Heart left ventricle (tissue), 16 donors: Measurements from ENCODE around the gene ZBTB33. TPM values are rescaled to one million over a fixed set of nuclear protein-coding genes. Genes with fewer than 3 reads are reported as not detected.

Experiments
- ATAC-seq, 4 donors: fragments of 200-7000 bp; cut with Tn5 transposase; one replicate each; pipeline ENCODE4 v1.9.1; 2020 to 2022; ENCODE audit warnings: moderate library complexity in 4 of 4, mild to moderate bottlenecking in 3 of 4, moderate number of reproducible peaks in 1 of 4
- DNase-seq, 5 donors: peaks; one replicate each; pipeline ENCODE4 v3.0.0-alpha.2; 2020
- H3K27ac ChIP-seq, 12 donors: fragments of 200-600 bp; sonication (generic) in 4 of 12; one replicate each; pipeline versions ENCODE4 v1.5.0 to v1.8.0; 2016 to 2022; ENCODE audit warnings: mild to moderate bottlenecking in 2 of 12
- H3K27me3 ChIP-seq, 9 donors: fragments of 200-600 bp; sonication (generic) in 2 of 9; one replicate each; pipeline versions ENCODE4 v1.5.1 to v1.8.0; 2016 to 2022; ENCODE audit warnings: mild to moderate bottlenecking in 3 of 9
- H3K36me3 ChIP-seq, 9 donors: fragments of 200-600 bp; sonication (generic) in 2 of 9; one replicate each; pipeline versions ENCODE4 v1.5.0 to v1.8.0; 2018 to 2022; ENCODE audit warnings: mild to moderate bottlenecking in 2 of 9
- H3K4me1 ChIP-seq, 12 donors: fragments of 200-600 bp; sonication (generic) in 4 of 12; one replicate each; pipeline versions ENCODE4 v1.5.0 to v1.8.0; 2016 to 2022; ENCODE audit warnings: mild to moderate bottlenecking in 3 of 12
- H3K4me3 ChIP-seq, 12 donors: fragments of 200-600 bp; sonication (generic) in 4 of 12; one replicate each; pipeline versions ENCODE4 v1.5.0 to v1.8.0; 2017 to 2022; ENCODE audit warnings: mild to moderate bottlenecking in 9 of 12, moderate library complexity in 4 of 12
- H3K9me3 ChIP-seq, 12 donors: fragments of 200-600 bp; sonication (generic) in 4 of 12; one replicate each; pipeline versions ENCODE4 v1.5.0 to v1.8.0; 2016 to 2022; ENCODE audit warnings: mild to moderate bottlenecking in 1 of 12
- CTCF ChIP-seq, 12 donors: fragments of 200-600 bp; sonication (generic) in 4 of 12; IDR thresholded peaks; one replicate each; pipeline versions ENCODE4 v1.5.0 to v1.8.0; 2018 to 2022; ENCODE audit warnings: antibody characterized with exemption in 12 of 12, mild to moderate bottlenecking in 5 of 12
- POLR2A ChIP-seq, 2 donors: fragments of 450-650 bp; IDR thresholded peaks; one replicate each; pipeline ENCODE4 v1.6.1; 2017; ENCODE audit warnings: antibody characterized with exemption in 2 of 2, mild to moderate bottlenecking in 2 of 2, moderate library complexity in 2 of 2
- WGBS, 4 donors: extraction: QIAGEN DNeasy Blood & Tissue Kit in 2 of 4; methylation state at CpG; one replicate each; pipeline versions ENCODE4 v1.1.5 to v1.1.7; 2013 to 2018; 5-methylcytosine and 5-hydroxymethylcytosine counted together
- intact Hi-C, 10 donors: fragments of 100-400 bp; cut with DNase I; formaldehyde crosslinking; loops; one replicate each; pipeline versions ENCODE4 v1.11.1 to v1.14.2; 2022
- polyA plus RNA-seq, 2 donors: library from polyadenylated mRNA; stranded (reverse); fragments of 200-250 nt; gene quantifications; one replicate each; pipeline ENCODE4 v1.2.3, GENCODE V29; 2013
- total RNA-seq, 9 donors: library from RNA; depleted of rRNA in 2 of 9; stranded (reverse); fragments of >200 nt in 2 of 9; fragmentation: NEBNext Ultra II Directional in 3 of 9; extraction: Animal tissue kit (Norgen Biotek cat#: 25700) in 3 of 9; gene quantifications; one replicate each; pipeline versions ENCODE4 v1.1.0 to v1.2.4, GENCODE V29; 2016 to 2023
- donor health status: ischemic (EF 13 %, LVEDD 7.1; RV severe dilation, severe dysfunction).
- donor health status: healthy with polysubstance abuse.
- donor health status: DM: no; HTN: yes; CAD: no.
- donor health status: DM: no; HTN: no; CAD: no.
- donor health status: ischemic (EF 25% LVEDD 6.9; RV normal size, moderate dysfunction).
- donor health status: ischemic (EF 25% LVEDD 5.7; RV mildly dilated, moderate dysfunction).
- donor health status: healthy.
- donor health status: DM: yes; HTN: yes; CAD: no.
- donor health status: ischemic (EF 35%, LVEDD 5.7; RV mildly dilated, moderate dysfunction).
- donor health status: nonischemic (EF 11% LVEDD 7.7; RV severe dilation, severe dysfunction).
- donor health status: DM: yes; HTN: yes; CAD: no.
- donor health status: PGD.
- donor health status: ischemic (EF 29% LVEDD 5.4; RV normal size, mild dysfunction).
- donor health status: nonischemic (EF 23%, LVEDD 6.1; RV moderate dilation, normal function).

ZBTB33 gene
- total and polyA plus RNA-seq, 11 donors, result 1.6 to 8.9 (median 7.1) TPM

- TF ChIP-seq POLR2A (IDR thresholded peaks at IDR 0.05) (no peak), CTCF (IDR thresholded peaks at IDR 0.05) (no peak)
- WGBS, 4 donors, result 68 to 91% (median 79%) methylated on average over 9 of the region's 9 CpGs
- DNase-seq, result no peak
- no peaks in the 10 kb centered on the region for H3K27me3 ChIP-seq
- no peaks in the 10 kb centered on the region for H3K4me1 ChIP-seq
- no peak for ATAC-seq
- H3K36me3 ChIP-seq, result no peaks in the 10 kb centered on the region
- intact Hi-C loops, result loop anchor here in 1 of 10 donors (10.0 kb wide), 1 partner anchor 84 kb away; no protein-coding TSS in a partner anchor
- H3K27ac ChIP-seq, result no peak overlapping the region
- no peak overlapping the region for H3K4me3 ChIP-seq
- H3K9me3 ChIP-seq, result no peaks in the 10 kb centered on the region
Observed at GRCh38 chrX:120228187-120228908, 22.3 kb upstream of the ZBTB33 start.

- no peaks in the 10 kb centered on the region for H3K9me3 ChIP-seq
- H3K27ac ChIP-seq, result no peak overlapping the region
- no peaks in the 10 kb centered on the region for H3K4me1 ChIP-seq
- intact Hi-C loops, result no loop called here
- peaks cover 0 to 31% (median 0%) of the 10 kb centered on the region in 9 donors for H3K36me3 ChIP-seq
- DNase-seq (no peak), ATAC-seq (no peak)
- TF ChIP-seq CTCF (IDR thresholded peaks at IDR 0.05) (no peak), POLR2A (IDR thresholded peaks at IDR 0.05) (no peak)
- H3K4me3 ChIP-seq, result no peak overlapping the region
- WGBS, 4 donors, result 65 to 92% (median 83%) methylated on average over 6 of the region's 6 CpGs
- H3K27me3 ChIP-seq, result peaks cover 0 to 5% (median 0%) of the 10 kb centered on the region in 9 donors
Observed at GRCh38 chrX:120235284-120235683, 15.3 kb upstream of the ZBTB33 start.

DNA sequence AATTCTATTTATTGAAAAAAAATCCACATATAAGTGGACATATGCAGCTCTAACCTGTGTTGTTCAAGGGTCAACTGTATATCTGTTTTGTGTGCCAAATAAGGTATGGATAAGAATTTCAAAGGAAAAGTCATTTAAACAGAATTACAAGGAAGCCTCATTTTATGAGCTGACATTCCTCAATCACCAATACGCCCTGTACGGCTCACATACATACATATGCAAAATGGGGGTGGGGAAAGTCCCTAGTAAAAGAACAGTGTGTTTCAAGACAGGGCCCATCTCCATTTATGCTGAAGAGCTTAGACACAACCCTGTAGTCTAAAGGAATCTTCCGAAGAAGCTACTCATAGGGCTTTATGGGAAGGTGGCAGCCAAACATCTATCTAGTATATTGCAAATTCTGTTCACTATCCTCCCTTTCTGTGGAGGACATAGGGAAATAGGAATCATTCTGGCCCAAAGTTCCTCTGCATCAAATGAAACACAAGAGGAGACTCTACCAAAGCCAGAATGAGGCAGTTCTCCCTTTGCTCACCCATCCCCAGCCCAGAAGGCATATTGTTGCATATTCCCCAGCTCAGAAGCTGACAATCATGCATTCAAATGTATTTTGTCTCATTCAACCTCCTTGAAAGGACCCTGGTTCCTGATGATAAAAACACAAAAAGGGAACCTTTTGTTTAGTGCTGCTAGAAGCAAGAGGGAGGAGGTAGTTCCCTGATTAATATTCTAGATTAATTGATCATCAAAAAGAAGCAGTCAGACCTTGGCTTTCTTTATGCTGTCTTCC is 13.7 kb upstream of the ZBTB33 start:
- Histone ChIP-seq H3K27me3 (peaks cover 0 to 5% (median 0%) of the 10 kb centered on the region in 9 donors), H3K9me3 (no peaks in the 10 kb centered on the region), H3K27ac (no peak overlapping the region), H3K4me3 (no peak overlapping the region), H3K36me3 (peaks cover 0 to 31% (median 0%) of the 10 kb centered on the region in 9 donors), H3K4me1 (no peaks in the 10 kb centered on the region)
- no peak for TF ChIP-seq POLR2A (IDR thresholded peaks at IDR 0.05)
- no peak for TF ChIP-seq CTCF (IDR thresholded peaks at IDR 0.05)
- 84 to 97% (median 91%) methylated on average over 3 of the region's 3 CpGs for WGBS, 4 donors
- intact Hi-C loops, result no loop called here
- no peak for ATAC-seq
- DNase-seq, result no peak

- H3K4me1 ChIP-seq, result peaks cover 0 to 10% (median 5%) of the 10 kb centered on the region in 12 donors
- H3K4me3 ChIP-seq, result no peak overlapping the region
- H3K27ac ChIP-seq, result no peak overlapping the region
- DNase-seq (no peak), ATAC-seq (no peak)
- H3K27me3 ChIP-seq, result peaks cover 0 to 1% (median 0%) of the 10 kb centered on the region in 9 donors
- no peaks in the 10 kb centered on the region for H3K9me3 ChIP-seq
- no peak for TF ChIP-seq POLR2A (IDR thresholded peaks at IDR 0.05)
- TF ChIP-seq CTCF (IDR thresholded peaks at IDR 0.05), result no peak
- intact Hi-C loops, result no loop called here
- peaks cover 0 to 31% (median 0%) of the 10 kb centered on the region in 9 donors for H3K36me3 ChIP-seq
- 74 to 99% (median 86%) methylated on average over 4 of the region's 4 CpGs for WGBS, 4 donors
Observed at GRCh38 chrX:120238933-120239332, 11.7 kb upstream of the ZBTB33 start.
